Measurements from ENCODE around the gene DHODH.
"Not testable (repeated sequence)": the region's sequence is repeated elsewhere in the genome, so short reads cannot be mapped to it uniquely, and the experiment has no call there.

Gene DHODH

DNA sequence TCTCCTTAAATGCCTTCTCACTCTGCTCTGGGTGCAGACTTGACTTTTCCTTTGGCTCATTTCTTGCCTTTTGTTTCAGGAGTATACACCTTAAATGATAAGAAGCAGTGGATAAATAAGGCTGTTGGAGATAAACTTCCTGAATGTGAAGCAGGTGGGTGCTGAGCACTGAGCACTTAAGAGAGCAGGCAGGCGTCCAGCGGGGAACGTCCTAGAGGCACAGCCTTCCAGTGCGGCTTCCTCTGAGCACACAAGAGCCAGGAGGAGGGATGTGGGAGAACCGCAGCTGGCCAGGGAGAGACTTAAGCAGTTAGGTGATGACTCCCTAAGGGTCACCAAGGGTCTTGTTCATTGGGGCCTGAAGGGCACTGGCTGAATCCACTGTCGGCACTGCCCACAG, 48.8 kb downstream of the DHODH start:
- DNase-seq = not testable (repeated sequence)

DNA sequence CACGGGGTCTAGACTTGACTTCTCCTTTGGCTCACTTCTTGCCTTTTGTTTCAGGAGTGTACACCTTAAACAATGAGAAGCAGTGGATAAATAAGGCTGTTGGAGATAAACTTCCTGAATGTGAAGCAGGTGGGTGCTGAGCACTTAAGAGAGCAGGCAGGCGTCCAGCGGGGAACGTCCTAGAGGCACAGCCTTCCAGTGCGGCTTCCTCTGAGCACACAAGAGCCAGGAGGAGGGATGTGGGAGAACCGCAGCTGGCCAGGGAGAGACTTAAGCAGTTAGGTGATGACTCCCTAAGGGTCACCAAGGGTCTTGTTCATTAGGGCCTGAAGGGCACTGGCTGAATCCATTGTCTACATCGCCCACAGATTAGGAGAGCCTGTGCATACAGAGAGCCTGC, 50.5 kb downstream of the DHODH start:
- not testable (repeated sequence) for DNase-seq

DNA sequence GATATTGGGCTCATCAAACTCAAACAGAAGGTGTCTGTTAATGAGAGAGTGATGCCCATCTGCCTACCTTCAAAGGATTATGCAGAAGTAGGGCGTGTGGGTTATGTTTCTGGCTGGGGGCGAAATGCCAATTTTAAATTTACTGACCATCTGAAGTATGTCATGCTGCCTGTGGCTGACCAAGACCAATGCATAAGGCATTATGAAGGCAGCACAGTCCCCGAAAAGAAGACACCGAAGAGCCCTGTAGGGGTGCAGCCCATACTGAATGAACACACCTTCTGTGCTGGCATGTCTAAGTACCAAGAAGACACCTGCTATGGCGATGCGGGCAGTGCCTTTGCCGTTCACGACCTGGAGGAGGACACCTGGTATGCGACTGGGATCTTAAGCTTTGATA, 51.9 kb downstream of the DHODH start:
- no peak for DNase-seq

DNA sequence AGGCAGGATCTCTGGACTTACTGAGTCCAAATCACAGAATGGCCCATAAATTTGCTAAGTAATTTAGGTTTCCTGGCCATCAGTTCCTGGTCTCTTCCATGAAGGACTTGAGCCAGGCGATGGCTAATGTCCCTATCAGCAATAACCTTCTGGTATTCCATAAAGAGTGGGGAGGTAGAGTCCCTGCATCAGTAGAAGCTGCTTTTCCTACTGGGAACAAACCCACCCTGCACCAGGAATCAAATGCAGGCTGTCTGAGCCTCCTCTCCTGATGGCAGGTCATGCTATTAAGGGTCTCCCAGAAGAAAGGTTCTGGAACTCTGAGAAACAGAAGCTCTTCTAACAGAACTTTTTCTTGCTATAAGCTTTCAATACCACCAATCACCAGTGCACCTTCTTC, 53.0 kb downstream of the DHODH start:
- DNase-seq = no peak

DNA sequence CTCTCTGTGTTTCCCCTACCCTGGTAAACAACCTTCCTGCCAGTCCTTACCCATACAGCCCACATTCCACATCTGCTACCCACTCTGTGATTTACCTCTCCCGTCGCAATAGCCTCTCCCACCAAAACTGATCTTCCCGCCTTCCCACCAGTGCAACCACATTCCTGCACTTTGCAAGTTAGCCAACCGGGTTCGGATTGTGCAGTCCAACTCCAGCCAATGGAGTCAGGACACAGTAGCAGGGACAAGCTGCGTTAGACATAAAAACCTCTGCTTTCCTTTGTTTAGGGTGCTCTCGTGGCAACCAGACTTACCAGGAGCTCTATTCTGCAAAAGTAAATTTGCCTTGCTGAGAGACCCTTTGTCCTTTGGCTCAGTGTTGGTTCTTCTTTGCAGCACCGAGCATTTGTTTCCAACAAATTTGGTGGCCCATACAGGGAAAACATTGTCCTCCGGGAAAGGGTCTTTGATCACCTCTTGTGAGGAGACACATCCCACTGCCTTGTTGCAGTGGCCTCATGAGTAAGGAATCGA, 55.9 kb downstream of the DHODH start:
- no peak for DNase-seq

DNA sequence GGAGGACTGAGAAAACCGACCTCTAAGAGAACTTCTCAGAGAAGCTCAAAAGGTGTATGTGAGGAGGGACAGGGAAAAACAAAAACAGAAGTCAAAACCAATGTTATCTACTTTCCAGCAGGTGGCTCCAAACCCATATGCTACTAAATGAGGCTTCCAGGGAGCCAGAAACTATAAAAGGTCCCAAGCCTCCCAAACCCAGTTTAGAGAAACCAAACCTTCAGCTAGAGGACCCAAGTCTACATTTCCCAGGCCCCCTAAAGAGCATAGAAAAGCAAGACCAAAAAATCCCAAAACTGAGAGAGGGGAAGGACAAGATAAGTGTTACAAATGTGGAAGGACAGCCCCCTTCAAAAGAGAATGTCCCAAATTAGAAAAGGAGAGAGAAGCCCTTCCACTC, 58.2 kb downstream of the DHODH start:
- peak; percentile 84 for DNase-seq

DNA sequence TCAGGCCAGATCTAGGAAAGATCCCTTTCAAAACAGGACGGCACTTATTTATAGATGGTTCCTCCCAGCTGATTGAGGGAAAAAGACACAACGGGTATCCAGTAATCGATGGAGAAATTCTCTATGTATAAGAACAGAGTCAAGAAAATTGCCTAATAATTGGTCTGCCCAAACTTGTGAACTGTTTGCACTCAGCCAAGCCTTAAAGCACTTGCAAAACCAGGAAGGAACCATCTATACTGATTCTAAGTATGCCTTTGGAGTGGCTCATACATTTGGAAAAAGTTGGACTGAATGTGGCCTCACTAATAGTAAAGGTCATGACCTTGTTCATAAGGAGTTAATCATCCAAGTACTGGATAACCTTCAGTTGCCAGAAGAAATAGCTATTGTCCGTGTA, 60.4 kb downstream of the DHODH start:
- no peak for DNase-seq

DNA sequence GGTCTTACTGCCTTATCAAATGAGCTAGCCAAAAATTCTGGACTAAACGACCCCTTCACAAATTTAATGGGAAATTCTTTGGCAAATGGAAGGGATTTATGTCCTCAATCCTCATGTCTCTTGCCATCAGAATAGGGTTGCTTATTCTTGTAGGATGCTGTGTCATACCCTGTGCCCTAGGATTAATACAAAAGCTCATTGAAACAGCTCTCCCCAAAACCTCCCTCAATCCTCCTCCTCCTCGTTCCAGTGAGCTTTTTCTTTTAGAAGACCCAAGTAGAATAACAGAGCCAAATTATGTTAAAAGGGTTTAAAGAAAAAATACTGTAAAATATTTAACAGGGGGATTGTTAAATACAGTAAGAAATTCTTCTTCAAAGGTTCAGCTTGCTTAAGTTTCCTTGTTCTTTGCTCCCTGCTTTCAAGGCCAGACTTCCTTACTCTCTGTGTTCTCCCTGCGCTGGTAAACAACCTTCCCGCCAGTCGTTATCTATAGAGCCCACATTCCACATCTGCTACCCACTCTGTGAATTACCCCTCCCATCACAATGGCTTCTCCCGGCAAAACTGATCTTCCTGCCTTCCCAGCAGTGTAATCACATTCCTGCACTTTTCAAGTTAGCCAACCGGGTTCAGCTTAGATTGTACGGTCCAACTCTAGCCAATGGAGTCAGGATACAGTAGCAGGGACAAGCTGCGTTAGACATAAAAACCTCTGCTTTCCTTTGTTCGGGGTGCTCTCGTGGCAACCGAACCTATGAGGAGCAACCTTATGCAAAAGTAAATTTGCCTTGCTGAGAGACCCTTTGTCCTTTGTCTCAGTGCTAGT, 64.2 kb downstream of the DHODH start:
- peak; percentile 86 for DNase-seq

DNA sequence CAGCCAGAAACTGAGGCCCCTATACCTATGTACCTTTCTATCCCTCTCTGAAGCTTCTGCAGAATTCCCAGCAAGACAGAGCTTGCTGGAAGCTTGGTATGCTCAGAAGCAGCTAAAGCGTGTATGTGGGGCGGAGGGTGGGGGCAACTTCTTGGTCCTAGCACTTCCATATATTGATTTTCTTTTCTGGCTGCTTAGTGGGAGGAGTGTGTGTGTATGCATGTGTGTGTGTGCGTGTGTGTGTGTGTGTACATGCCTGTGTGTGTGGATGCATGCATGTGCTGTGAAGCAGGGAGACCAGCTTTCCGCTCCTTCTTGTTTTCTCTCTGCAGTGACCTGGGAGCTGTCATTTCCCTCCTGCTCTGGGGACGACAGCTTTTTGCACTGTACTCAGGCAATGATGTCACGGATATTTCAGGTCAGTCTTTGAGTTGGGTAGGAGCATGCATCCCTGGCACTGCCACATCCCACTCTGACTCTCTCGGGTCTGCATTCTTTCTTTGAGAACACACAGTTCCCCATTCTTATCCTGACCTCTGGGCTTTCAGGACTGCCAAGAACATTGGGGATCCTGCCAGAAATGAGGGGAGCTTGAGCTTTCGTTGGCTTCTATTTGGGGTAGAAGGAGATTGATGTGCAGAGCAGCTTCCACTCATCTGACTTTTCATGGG, 65.2 kb downstream of the DHODH start:
- DNase-seq = peak; percentile 90

DNA sequence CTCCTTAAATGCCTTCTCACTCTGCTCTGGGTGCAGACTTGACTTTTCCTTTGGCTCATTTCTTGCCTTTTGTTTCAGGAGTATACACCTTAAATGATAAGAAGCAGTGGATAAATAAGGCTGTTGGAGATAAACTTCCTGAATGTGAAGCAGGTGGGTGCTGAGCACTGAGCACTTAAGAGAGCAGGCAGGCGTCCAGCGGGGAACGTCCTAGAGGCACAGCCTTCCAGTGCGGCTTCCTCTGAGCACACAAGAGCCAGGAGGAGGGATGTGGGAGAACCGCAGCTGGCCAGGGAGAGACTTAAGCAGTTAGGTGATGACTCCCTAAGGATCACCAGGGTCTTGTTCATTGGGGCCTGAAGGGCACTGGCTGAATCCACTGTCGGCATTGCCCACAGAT, 66.5 kb downstream of the DHODH start:
- peak; percentile 68 for DNase-seq
